Panc1 (cell line): Measurements from ENCODE around the gene TSPAN10.

ENCODE experiments used
- CTCF ChIP-seq: fragments of 450-650 bp; IDR thresholded peaks from 2 replicates; pipeline ENCODE4 v1.5.1; 2017; ENCODE audit warnings: mild to moderate bottlenecking
- POLR2AphosphoS5 ChIP-seq: IDR thresholded peaks from 2 replicates; pipeline ENCODE4 v1.6.1; 2012; ENCODE audit warnings: mild to moderate bottlenecking, low read depth, low read length, moderate library complexity
- REST ChIP-seq, 2 experiments: IDR thresholded peaks; 2 replicates each; pipeline ENCODE4 v1.6.1; 2011 to 2012; ENCODE audit warnings: low read depth in 2 of 2, control low read depth in 1 of 2, low read length in 1 of 2, mild to moderate bottlenecking in 1 of 2, moderate library complexity in 1 of 2; ENCODE audit not compliant: insufficient read depth in 1 of 2
- SIN3A ChIP-seq: IDR thresholded peaks from 2 replicates; pipeline ENCODE4 v1.6.1; 2012; ENCODE audit warnings: low read depth, mild to moderate bottlenecking, low read length, moderate library complexity, borderline replicate concordance; ENCODE audit not compliant: insufficient read depth
- TCF7L2 ChIP-seq: IDR thresholded peaks from 2 replicates; pipeline ENCODE4 v1.6.1; 2011; ENCODE audit warnings: mild to moderate bottlenecking, low read depth, low read length, inconsistent platforms

GRCh38 chr17:81647640-81648012 lies 10.6 kb downstream of the TSPAN10 start:
- TF ChIP-seq CTCF (no peak), REST (IDR thresholded peaks at IDR 0.05; ENCODE audit: insufficient read depth in 1 of 2, low read depth in 2 of 2, low read length in 1 of 2) (no peak), POLR2AphosphoS5 (no peak), TCF7L2 (no peak), SIN3A (no peak)
